PFSK-1 (cell line): Measurements from ENCODE around the gene C1orf141.

Experiments used
- FOXP2 ChIP-seq: optimal IDR thresholded peaks from 2 replicates; pipeline ENCODE3; 2011; ENCODE audit warnings: borderline replicate concordance, control low read depth, inconsistent platforms; ENCODE audit not compliant: insufficient read depth; ENCODE audit errors: extremely low read length, extremely low read depth
- POLR2AphosphoS5 ChIP-seq: IDR thresholded peaks from 2 replicates; pipeline ENCODE4 v1.6.1; 2012; ENCODE audit warnings: low read depth, mild to moderate bottlenecking, control low read depth, low read length, moderate library complexity
- SIN3A ChIP-seq: IDR thresholded peaks from 2 replicates; pipeline ENCODE4 v1.6.1; 2012; ENCODE audit warnings: mild to moderate bottlenecking, low read length, moderate library complexity, borderline replicate concordance; ENCODE audit not compliant: insufficient read depth
- TAF1 ChIP-seq: IDR thresholded peaks from 2 replicates; pipeline ENCODE4 v1.6.1; 2012; ENCODE audit warnings: low read length, control low read depth, borderline replicate concordance; ENCODE audit not compliant: insufficient read depth
- TF ChIP-seq, protein P1 (sequence below), 2 experiments: IDR thresholded peaks; 2 replicates each; pipeline versions ENCODE4 v1.6.1 to v1.8.0; 2011 to 2012; ENCODE audit warnings: low read depth in 2 of 2, low read length in 2 of 2, control low read depth in 1 of 2, inconsistent platforms in 1 of 2, mild to moderate bottlenecking in 1 of 2, moderate library complexity in 1 of 2; ENCODE audit not compliant: insufficient read depth in 1 of 2

C1orf141 gene

DNA sequence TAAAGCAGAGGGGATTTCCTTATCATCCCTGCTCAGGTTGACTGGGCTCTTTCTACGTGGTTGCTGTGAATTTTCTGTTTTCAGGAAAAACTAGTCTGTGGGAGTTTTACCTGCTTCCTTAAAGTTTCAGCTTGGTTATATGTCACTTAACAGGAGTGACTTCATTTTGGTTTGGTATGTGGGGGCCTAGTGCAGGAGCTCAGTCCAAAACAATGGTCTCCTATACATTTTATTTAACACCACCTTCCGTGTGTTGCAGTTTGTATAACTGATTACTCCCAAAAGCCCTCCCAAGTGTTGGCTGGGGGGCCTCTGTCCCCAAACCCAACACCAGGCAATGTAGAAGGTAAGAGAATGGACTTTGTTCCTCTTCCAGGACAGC, 36.8 kb upstream of the C1orf141 start:
- TF ChIP-seq POLR2AphosphoS5 = no peak
- TF ChIP-seq, protein P1, sequence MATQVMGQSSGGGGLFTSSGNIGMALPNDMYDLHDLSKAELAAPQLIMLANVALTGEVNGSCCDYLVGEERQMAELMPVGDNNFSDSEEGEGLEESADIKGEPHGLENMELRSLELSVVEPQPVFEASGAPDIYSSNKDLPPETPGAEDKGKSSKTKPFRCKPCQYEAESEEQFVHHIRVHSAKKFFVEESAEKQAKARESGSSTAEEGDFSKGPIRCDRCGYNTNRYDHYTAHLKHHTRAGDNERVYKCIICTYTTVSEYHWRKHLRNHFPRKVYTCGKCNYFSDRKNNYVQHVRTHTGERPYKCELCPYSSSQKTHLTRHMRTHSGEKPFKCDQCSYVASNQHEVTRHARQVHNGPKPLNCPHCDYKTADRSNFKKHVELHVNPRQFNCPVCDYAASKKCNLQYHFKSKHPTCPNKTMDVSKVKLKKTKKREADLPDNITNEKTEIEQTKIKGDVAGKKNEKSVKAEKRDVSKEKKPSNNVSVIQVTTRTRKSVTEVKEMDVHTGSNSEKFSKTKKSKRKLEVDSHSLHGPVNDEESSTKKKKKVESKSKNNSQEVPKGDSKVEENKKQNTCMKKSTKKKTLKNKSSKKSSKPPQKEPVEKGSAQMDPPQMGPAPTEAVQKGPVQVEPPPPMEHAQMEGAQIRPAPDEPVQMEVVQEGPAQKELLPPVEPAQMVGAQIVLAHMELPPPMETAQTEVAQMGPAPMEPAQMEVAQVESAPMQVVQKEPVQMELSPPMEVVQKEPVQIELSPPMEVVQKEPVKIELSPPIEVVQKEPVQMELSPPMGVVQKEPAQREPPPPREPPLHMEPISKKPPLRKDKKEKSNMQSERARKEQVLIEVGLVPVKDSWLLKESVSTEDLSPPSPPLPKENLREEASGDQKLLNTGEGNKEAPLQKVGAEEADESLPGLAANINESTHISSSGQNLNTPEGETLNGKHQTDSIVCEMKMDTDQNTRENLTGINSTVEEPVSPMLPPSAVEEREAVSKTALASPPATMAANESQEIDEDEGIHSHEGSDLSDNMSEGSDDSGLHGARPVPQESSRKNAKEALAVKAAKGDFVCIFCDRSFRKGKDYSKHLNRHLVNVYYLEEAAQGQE (IDR thresholded peaks at IDR 0.05; ENCODE audit: insufficient read depth in 1 of 2, low read depth in 2 of 2, low read length in 2 of 2) = no peak
- TF ChIP-seq FOXP2 = no peak
- TF ChIP-seq SIN3A = no peak
- no peak for TF ChIP-seq TAF1

DNA sequence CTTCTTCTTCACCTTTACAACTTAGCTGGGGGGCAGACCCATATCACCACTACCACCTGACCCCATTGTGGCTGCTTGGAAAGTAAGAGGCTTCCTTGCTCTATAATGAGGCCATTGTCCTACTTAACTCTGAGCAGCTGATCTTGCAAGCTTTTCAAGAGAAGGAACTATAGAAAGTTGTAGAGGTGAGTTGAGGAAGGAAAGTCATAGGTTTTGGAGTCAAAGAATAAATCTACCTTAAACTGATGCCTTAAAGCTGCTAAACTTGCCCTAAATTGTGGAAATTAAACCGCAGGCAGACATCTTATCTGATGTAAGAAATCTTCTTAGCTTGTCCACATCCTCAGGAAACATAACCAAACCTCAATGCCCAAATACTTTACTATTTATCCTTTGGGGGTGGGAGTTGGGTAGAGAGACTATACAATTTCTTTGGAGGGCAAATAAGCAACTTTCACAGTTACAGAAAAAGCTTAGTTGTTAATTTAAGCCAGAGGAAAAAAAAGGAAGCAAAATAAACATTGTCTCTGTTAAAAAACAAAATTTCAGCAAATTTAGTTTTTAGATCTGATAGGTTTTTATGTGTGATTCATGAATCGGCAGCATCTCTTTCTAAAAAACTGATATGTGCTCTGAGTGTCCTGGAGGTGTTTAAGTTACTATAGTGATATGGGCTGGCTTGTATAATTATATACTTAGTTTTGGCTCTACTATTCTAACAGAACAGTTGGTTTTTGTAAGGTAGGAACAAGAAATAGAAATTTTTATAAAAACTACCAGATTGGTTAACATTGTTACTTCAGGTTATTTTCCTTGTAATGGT, 36.2 kb upstream of the C1orf141 start:
- no peak for TF ChIP-seq TAF1
- no peak for TF ChIP-seq SIN3A
- no peak for TF ChIP-seq FOXP2
- TF ChIP-seq, protein P1 (IDR thresholded peaks at IDR 0.05; ENCODE audit: insufficient read depth in 1 of 2, low read depth in 2 of 2, low read length in 2 of 2) = no peak
- no peak for TF ChIP-seq POLR2AphosphoS5

DNA sequence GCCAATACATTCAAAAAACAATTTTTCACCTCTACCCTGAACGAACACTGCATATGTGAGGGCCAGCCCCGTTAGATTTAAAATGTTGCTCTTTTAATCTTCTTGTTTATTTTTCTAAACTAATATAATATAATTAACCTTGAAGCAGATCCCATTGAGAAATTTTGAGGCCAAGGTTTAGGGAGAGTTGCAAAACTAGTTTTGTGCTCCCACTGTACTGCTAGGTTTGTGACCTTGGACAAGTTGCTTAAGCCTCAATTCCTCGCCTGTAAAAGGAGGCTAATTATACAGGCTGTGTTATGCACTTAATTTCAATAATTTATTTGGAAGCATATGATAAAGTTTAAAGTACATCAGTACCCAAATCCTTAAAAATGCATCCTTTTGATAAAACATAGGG, 35.2 kb upstream of the C1orf141 start:
- TF ChIP-seq POLR2AphosphoS5 = no peak
- no peak for TF ChIP-seq TAF1
- TF ChIP-seq, protein P1 (IDR thresholded peaks at IDR 0.05; ENCODE audit: insufficient read depth in 1 of 2, low read depth in 2 of 2, low read length in 2 of 2) = no peak
- no peak for TF ChIP-seq FOXP2
- TF ChIP-seq SIN3A = no peak

DNA sequence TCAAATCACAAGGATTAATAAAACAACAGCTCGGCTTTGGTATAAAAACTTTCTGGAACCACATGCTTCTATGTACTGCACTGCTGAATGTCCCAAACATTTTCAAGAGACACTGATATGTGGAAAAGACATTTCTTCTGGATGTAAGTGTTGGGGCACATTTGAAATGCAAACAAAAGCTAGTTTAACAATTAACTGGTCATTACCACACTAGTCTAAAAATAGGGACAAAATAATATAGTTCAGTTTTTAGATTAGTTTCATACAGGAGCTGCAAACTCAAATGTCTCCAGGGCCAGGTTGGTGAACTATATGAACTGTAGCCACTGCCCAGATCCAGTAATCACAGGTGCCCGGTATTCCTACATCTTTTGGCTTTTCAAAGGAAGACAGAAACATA, 34.7 kb upstream of the C1orf141 start:
- no peak for TF ChIP-seq POLR2AphosphoS5
- TF ChIP-seq, protein P1 (IDR thresholded peaks at IDR 0.05; ENCODE audit: insufficient read depth in 1 of 2, low read depth in 2 of 2, low read length in 2 of 2) = no peak
- no peak for TF ChIP-seq SIN3A
- no peak for TF ChIP-seq FOXP2
- no peak for TF ChIP-seq TAF1

DNA sequence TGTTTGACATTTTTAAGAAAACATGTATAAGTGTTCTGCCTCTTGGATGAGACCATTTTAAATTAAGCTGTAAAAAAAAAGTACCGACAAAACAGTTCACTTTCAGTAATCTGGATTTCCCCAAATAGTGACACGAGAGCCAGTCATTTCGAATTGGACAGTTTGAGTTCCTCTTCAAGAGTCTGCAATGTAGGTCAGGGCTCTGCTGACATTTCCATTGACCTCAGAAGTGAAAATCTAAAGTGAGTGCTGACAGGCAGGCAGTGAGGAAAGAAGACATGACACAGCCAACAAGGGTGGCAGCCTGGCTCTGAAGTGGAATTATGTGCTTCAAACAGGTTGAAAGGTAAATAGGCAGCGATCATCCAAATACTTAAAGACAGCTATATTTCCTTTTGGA, 31.4 kb upstream of the C1orf141 start, which contains the start of gene IL23R:
IL23R (plus strand) TSS at position 259 of the 400 bp plus-strand sequence. CDS start 1,667 bp downstream, outside the sequence.
- TF ChIP-seq, protein P1 (IDR thresholded peaks at IDR 0.05; ENCODE audit: insufficient read depth in 1 of 2, low read depth in 2 of 2, low read length in 2 of 2) = no peak
